AML-193 (cell line): ENCODE data around the gene ABCC2.
"Not testable (repeated sequence)": the region's sequence is repeated elsewhere in the genome, so short reads cannot be mapped to it uniquely, and the experiment has no call there.

Experiments used
- DNase-seq, 2 experiments: peaks; one replicate each; lab custom pipeline; 2025; lab: John Stamatoyannopoulos, UW

The ABCC2 gene

DNA sequence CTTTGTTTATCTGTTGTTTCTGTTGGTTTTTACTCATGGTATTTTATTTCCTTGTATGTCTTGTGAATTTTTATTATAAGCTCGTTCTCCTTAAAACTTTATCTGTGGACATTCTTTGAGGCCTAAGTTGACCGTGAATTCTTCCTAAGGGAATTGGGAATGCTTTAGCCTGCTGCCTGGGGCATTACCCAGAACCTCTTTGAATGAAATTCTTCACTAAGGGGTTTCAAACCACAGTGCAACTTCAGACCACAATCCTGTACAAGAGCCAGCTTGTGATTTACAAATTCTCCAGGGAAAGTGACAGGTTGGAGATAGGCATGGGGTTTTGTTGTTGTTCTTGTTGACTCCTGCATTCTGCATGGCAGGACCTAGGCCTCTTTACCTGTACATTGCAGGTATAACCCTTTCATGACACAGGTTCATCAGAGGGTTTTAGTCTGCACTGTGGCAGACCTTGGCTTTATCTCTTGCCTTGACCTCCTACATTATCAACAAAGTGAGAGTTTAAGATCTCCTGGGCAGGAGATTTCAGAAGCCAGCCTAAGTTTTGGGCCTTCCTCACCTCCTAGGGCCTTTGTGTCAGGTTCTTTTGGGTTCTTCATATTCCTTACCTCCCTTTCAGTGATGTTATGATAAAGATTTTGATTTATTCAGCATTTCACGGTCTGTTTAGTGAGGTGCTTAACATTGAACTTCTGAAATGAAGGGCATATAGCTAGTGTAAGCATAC, 70.2 kb downstream of the ABCC2 start:
- DNase-seq = no peak

DNA sequence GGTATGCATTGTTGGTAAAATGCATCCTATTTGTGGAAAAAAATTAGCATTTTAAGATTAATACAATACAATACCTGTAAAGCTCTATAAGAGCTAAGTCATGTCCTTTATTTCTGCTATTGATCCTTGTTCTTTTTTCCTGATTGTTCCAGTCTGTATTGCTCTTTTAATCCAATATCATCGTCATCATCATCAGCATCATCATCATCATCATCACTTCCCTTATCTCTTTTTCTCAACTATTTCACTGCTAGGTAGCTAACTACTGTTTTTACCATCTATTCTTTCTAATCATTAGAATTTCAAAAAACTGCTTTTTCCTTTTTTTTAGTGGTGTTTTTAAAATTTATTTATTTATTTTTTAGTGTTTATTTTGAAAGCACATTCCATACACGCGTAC, 71.2 kb downstream of the ABCC2 start:
- DNase-seq = no peak

DNA sequence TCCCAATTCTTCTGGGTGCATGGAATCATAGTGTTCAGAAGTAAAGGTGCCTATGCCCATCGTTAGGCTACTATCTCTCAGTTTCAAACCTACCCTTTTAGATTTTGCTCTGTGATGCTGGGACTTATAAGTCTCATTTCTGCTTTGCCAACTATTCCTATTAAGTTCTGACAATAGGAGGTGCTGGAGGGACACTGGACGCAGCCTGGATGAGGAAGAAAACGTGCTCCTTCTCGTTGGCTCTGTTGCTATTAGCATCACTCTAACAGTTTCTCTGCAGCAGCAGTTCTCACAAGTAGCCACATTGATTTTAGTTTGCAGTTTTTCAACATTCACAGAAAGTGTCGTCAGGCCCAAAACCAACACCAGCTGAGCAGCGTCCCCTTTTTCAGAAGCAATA, 72.4 kb downstream of the ABCC2 start:
- DNase-seq = no peak

DNA sequence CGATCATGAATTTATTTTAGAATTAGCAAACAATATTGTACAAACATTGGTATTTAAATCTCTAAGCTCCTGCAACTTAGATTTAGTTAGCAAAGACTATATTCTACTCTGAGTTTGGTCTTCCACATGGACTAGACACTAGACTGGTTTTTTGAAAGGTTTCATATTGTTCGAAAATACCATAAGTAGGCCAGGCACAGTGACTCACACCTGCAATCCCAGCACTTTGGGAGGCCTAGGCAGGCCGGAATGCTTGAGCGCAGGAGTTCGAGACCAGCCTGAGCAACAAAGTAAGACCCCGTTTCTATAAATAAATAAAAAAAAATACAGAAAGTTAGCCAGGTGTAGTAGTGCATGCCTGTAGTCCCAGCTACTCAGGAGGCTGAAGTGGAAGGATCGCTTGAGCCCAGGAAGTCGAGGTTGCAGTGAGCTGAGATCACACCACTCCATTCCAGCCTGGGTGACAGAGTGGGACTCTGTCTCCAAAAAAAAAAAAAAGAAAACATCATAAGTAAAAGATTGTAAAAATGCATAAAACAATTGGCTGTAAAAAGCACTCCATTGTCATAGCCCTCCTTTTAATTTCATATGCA, 73.1 kb downstream of the ABCC2 start:
- no peak for DNase-seq

DNA sequence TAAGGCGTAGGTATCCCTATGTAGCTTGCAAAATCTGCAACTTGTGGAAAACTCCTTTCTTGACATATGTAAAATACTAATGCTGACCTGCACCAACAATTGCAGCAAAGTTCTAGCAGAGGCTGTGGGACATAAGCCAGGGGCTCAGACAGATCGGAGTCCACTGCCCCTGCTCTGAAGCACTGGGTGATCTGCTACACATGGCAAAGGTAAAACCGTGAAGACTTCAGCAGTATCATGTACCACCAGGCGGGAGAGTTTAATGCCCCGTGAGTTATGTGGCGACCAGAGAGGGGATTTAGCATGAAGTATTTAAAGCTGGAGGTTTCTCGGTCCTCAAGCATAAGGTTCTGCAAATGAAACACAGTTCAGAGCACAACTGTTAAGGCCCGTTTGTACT, 76.4 kb downstream of the ABCC2 start:
- no peak for DNase-seq

DNA sequence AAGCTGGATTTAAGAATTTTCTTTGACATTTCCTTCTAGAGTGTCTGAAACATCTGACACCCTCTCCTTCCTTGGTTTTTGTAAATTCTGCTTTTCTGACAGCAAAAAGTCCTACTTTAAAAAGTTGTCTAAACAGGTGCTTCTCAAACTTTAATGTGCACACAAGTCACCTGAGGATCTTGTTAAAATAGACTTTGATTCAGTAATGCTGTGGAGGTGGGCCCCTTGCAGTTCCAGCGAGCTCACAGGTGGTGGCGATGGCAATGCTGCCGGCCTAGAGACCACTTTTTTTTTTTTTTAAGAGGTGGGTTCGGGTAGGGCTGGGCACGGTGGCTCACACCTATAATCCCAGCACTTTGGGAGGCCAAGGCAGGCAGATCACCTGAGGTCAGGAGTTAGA, 77.1 kb downstream of the ABCC2 start:
- DNase-seq = no peak

DNA sequence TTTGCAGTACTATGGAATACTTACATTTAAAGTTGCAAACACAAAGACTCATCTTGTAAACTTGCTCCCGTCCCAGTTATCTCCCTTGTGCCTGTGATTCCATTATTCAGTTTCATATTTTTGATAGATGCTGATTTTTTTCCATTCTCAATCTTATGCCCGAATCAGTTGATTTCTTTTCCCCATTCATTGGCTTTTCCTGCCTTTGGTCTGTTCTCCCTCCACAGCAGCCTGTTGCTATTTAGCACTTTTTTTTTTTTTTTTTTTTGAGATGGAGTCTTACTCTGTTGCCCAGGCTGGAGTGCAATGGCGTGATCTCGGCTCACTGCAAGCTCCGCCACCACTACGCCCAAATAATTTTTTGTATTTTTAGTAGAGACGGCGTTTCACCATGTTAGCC, 78.0 kb downstream of the ABCC2 start:
- no peak for DNase-seq

DNA sequence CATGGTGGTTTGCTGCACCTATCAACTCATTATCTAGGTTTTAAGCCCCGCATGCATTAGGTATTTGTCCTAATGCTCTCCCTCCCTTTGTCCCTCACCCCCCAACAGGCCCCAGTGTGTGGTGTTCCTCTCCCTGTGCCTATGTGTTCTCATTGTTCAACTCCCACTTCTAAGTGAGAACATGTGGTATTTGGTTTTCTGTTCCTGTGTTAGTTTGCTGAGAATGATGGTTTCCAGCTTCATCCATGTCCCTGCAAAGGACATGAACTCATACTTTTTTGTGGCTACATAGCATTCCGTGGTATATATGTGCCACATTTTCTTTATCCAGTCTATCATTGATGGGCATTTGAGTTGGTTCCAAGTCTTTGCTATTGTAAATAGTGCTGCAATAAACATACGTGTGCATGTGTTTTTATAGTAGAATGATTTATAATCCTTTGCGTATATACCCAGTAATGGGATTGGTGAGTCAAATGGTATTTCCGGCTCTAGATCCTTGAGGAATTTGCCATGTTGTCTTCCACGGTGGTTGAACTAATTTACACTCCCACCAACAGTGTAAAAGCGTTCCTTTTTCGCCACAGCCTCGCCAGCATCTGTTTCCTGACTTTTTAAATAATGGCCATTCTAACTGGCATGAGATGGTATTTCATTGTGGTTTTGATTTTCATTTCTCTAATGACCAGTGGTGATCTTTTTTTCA, 81.2 kb downstream of the ABCC2 start:
- not testable (repeated sequence) for DNase-seq

DNA sequence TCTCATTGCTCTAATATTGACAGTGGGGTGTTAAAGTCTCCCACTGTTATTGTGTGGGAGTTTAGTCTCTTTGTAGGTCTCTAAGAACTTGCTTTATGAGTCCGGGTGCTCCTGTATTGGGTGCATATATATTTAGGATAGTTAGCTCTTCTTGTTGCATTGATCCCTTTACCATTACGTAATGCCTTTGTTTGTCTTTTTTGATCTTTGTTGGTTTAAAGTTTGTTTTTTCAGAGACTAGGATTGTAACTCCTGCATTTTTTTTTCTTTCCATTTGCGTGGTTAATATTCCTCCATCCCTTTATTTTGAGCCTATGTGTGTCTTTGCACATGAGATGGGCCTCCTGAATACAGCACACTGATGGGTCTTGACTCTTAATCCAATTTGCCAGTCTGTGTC, 84.8 kb downstream of the ABCC2 start:
- not testable (repeated sequence) for DNase-seq

DNA sequence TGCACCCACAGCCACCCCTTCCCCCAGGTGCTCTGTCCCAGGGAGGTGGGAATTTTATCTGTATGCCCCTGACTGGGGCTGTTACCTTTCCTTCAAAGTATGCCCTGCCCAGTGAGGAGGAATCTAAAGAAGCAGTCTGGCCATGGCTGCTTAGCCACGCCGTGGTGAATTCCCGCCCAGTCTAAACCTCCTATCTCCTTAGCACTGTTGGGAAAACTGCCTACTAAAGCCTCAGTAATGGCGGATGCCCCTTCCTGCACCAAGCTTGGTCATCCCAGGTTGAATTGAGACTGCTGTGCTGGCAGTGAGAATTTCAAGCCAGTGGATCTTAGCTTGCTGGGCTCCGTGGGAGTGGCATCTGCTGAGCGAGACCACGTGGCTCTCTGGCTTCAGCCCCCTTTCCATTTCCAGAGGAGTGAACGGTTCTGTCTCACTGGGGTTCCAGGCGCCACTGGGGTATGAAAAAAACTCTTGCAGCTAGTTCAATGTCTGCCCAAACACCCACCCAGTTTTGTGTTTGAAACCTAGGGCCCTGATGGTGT, 87.2 kb downstream of the ABCC2 start:
- no peak for DNase-seq

DNA sequence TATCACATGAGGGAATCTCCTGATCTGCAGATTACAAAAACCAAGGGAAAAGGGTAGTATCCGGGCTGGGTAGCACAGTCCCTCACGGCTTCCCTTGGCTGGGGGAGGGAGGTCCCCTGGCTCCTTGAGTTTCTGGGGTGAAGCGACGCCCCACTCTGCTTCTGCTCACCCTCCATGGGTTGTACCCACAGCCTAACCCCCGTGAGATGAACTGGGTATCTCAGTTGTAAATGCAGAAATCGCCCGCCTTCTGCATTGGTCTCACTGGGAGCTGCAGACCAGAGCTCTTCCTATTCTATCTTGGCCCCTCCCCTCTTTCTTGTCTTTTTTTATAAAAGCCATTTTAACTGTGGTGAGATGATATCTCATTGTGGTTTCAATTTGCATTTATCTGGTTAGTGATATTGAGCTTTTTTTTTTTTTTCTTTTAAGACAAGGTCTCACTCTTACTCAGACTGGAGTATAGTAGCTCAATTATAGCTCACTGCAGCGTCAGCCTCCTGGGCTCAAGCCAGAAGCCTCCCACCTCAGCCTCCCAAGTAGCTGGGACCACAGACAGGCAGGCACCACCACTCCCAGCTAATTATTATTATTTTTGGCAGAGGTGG, 87.8 kb downstream of the ABCC2 start:
- DNase-seq = no peak

DNA sequence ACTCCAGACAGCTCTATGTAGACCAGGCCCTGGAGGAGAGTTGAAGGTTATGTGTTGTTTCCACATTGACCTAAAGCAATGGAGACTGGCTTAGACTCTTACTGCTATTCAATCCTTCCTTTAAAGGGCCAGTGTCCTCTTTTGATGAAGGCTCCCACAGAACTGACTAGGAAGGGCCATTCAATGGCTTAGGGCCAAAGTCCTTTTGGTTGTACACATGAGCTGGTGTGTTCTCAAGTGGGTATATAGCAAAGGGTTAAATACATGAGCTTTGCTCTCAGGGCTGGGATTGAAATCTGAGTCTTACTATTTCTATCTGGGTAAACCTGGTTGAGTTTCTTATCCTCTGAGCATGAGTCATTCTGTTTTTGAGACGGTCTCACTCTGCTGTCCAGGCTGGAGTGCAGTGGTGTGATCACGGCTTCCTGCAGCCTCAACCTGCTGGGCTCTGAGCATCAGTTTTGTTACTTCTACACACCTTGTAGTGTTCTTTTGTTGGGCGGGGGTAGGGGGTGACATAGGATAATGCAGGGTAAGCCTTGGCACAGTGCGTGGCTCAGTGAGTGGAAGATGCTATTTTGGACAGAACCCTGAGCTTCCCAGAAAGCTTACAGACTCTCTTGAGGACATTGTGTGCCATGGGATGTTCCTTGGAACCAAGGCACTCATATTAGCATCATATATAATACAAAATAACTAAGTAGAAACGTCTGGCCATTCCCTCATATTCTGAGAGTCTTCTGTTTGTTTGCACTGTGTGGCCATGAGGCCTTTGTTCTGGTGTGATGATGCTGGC, 90.1 kb downstream of the ABCC2 start:
- no peak for DNase-seq

DNA sequence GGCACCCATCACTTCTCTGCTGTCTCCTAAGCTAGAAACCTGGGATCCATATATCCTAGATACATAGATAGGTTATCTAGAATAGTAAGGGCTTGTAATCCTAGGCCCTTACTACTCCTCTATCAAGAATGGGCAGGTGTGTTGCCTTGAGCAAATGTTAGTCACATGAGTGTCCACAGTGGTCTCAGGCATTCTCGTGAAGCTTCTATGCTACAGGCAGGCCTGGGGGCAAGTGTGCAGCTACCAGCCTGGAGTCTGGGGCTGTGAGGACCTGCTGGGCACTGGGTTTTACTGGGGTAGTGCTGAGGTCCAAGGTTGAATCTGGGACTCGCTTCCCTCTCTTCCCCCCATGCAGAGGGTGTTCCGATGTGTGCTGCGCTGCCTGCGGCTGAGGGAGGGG, 91.4 kb downstream of the ABCC2 start:
- DNase-seq = no peak

DNA sequence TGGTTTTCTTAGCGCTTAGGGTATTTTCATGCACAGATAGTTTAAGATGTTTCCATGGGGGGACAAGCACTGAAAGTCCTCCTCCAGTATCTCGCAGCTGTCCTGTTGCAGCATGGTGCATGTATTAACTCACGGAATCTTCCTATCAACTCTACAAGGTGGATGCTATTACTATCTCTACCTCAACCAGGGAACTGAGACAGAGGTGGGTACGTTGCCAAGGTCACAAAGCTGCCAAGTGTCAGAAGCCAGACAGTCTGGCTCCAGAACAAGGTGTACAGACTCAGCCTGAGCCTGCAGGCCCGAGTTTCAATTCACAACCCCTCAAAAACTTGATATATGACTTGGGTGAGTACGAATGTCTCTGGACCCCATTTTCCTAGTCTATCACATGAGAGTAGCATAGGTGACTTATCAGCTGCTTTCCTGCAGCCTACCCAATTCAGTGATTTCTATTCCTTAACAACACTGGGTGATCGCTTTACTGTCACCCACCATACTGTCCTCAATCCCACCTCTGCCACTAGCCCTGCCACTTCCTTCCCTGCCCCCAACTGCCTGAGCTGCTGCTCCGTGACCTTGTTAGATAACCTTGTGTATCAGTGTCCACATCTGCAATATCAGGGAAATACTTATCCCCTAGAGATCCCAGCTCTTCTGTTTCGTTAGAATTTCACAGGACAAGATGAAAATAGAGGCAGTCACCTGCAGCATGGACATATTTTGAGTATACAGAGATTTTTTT, 92.1 kb downstream of the ABCC2 start:
- no peak for DNase-seq

DNA sequence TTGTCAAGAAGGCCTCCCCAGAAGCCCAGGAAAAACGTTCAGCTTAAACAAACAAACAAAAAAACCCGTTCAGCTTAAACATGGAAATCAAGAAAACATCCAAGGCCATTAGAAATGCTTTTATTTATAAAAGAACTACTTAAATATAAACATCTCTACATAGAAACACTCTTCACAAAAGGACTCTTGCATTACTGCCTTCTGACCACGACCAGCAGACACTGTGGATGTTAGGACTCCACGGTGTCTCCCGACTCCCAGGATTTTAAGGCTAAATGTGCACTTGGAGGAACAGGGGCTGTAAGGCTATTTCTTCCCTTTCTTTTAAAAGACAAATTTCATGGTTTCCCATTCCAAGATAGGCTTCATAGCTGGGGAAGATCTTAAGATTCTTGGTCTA, 93.0 kb downstream of the ABCC2 start:
- DNase-seq = no peak

DNA sequence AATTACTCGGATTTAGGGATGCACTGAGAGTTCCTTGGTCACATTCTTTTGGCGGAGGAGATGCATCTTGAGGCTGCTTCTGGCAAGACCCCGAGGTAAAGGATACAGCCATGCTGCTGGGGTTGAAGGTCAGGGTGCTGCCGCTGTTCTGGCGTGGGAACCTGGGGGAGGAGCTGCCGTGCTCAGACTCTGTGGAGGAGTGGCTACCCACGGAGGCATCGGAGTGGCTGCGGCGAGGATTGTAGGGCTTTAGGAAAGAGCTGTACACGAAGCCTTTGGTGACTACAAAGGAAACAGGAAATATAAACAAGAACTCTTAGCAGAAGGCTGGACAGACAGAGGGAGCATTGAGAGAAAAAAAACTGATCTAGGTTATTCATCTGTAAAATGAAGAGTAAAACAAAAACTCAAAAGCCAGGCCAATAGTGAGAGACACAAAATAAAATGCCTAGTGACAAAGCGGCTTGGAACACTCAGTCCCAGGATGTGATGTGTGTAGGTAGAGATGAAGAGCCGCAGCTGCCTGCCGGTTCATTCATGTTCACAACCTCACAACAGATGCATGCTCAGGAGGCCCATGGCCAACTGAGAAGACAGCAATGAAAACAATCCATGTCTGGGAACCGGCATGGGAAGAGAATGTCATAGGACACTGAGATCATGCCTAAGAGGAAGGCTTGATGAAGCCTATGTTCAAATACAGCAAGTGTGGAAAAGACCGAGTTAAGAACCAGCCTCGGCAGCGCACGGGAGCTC, 97.8 kb downstream of the ABCC2 start:
- DNase-seq = no peak

DNA sequence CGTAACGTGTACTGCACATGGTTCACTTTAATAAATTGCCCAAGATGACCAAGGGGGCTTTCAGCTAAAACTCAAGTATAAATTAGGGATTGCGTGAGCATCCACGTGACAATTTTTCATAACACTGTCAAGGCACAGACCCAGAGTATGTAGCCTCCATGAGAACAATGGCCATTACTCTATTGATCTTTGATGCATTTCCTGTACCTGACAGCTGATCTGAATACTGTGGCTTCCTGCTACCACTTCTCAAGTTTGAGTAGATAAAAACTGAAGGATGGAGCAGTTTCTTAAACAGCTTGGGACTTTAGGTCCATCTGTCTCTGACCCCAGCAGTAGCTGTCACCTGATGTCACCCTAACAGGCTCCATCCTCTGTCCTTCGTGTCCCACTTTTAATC, 98.9 kb downstream of the ABCC2 start:
- no peak for DNase-seq

DNA sequence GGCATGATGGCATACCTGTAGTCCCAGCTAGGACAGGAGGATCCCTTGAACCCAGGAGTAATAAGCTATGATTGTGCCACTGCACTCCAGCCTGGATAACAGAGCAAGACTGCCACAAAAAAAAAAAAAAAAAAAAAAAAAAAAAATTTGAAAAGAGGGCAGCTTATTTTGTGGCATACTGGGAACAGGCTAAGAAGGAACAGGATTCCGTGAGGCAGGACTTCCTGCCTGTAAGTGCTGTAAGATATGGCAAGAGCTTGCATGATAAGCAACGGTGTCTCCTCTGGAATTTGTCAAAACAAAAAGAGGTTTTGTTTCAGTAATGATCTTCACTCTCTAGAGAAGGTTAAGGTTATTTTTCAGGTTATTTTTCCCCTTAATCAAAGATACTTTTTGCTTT, 101.1 kb downstream of the ABCC2 start:
- DNase-seq = no peak

DNA sequence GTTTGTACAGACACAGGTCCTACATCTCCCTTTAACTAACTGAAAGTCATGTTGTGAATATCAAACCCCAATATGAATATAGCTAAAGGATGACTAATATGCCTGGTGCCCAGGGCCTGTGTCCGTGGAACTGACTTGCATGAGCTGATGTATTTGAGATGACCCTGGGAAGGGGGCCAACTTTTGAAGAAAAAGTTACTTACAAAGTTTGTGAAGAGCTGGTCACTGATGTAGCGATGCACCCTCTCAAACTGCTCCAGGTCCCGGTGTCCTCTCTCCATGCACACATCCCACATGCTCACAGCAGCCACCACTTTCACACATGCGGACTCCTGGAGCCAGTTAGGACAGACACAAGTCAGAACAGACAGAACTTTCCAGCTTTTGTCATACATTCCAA, 106.2 kb downstream of the ABCC2 start:
- DNase-seq = no peak

DNA sequence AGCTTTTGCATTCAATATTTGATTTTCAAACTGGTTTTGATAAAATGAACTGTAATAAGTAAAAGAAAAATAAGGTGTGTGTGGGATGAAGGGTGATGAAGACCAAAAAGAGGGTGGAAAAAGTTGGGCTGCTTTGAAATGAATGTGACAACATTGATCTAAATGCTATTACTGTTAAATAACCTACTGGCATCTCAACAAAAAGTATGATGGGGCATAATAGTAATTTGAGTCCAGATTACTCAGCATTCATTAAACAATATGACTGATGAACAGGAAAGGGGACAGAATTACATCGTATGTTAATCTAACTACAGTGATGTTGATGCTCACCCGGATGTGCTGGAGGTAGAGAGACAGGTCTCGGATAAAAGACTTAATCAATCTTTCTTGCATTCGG, 112.2 kb downstream of the ABCC2 start:
- no peak for DNase-seq
